NCI-H2029 treated with DMSO at 0.1 percent for 48 hours (cell line): ENCODE data around the gene HRH2.
"Not testable (repeated sequence)": the region's sequence is repeated elsewhere in the genome, so short reads cannot be mapped to it uniquely, and the experiment has no call there.

ENCODE experiments used
- DNase-seq: peaks from one replicate; lab custom pipeline; 2025; lab: John Stamatoyannopoulos, UW

Gene HRH2

DNA sequence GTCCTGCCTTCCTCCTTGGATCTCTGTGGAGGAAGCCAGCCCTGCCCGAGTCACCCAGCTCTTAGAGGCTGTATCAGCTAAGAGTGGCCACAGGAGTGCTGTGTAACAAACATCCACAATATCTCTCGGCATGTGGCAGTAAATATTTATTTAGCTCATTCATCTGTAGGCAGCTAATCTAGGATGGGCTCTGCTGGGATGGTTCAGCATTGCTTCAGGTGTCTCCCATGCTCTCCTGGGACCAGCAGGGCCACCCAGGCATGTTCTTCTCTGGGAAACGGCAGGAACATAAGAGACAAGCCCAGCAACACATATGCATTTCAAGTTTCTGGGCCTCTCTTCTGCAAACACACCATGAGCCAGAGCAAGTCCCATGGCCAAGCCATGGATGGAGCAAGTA is 56.1 kb downstream of the HRH2 start:
- no peak for DNase-seq

GRCh38 chr5:175714479-175715085 is 56.7 kb downstream of the HRH2 start:
- no peak for DNase-seq

- no peak for DNase-seq
These were observed 58.0 kb downstream of the HRH2 start for GRCh38 chr5:175715627-175716522.

- no peak for DNase-seq
These were observed 60.0 kb downstream of the HRH2 start for GRCh38 chr5:175717837-175718236.

GRCh38 chr5:175718401-175719108 is 60.7 kb downstream of the HRH2 start:
- peak; percentile 13 for DNase-seq

DNA sequence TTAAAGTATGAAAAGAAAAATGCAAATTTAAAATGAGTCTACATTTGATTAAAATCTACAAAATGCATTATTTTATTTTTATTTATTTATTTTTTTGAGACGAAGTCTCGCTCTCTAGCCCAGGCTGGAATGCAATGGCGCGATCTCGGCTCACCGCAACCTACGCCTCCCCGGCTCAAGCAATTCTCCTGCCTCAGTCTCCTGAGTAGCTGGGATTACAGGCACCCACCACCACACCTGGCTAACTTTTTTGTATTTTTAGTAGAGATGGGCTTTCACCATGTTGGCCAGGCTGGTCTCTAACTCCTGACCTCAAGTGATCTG is 61.2 kb downstream of the HRH2 start:
- not testable (repeated sequence) for DNase-seq

- DNase-seq: no peak
These were observed 66.7 kb downstream of the HRH2 start for GRCh38 chr5:175724314-175725275.

GRCh38 chr5:175728316-175728715 is 70.4 kb downstream of the HRH2 start:
- DNase-seq: no peak

DNA sequence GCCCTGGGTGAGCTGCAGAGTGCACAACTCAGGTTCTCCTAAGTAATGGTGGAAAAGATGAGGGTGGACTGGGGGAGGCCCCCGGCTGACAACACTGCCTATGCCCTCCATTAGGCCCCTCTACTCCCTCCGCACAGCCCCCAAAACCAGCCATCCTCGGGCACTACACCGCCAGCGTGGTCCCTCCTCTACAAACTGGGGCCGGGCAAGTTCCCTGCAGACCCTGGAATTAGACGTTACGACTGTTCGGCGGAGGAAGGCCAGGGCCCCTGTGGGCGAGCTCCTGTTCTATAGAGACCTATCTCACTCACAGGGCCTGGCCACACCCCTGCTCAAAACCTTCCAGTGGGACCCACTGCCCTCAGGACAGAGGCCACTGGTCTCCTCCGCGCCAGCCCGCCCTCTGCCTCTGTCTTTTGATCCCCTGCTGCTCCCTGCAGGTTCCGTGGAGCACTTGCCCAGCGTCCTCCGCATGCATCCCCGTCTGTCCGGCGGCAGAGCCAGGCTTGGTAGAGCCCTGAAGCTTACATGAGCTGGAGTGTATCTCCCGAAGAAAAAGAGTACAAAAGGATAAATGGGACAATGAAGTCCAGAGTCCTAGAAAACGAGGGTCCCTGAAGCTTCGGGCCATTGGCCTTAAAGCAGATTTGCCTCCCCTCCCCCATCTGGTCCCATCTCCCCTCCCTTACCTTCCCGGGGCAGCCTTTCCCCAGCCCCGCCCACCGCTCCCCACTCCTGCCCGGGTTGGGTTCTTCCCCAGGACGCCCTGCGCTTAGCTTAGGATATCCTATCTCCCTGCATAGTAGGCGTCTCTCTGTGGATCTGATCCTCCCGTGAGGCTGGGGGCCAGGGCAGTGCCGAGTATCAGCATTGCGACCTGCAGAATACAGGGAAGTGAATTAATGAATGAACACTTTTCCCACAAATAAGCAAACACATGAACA is 71.3 kb downstream of the HRH2 start:
- no peak for DNase-seq

DNA sequence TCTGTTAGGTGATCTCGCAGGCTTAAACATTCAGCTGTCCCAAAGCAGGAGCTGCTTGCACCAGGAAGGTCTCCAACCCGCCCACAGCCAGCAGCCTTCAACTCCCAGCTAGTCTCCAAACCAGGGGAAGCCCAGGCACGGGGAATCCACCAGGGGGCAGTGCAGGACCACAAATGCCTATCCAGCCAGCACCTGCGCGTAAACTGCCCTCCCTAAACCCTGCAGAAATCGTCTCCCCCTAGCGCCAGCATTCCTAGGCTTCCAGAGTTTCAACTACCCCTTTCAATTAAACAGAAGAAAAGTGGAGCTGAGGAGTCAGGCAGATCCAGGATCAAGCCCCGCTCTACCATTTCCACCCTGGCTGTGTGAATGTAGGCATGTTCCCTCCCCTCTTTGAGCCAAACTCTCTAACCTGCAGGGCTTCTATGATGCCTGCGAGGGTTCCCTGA is 72.0 kb downstream of the HRH2 start:
- DNase-seq: peak; percentile 87

- DNase-seq: no peak
These were observed 73.3 kb downstream of the HRH2 start for GRCh38 chr5:175731172-175731571.

- no peak for DNase-seq
These were observed 74.0 kb downstream of the HRH2 start for GRCh38 chr5:175731756-175732465.

GRCh38 chr5:175733017-175733416 is 75.1 kb downstream of the HRH2 start:
- no peak for DNase-seq

DNA sequence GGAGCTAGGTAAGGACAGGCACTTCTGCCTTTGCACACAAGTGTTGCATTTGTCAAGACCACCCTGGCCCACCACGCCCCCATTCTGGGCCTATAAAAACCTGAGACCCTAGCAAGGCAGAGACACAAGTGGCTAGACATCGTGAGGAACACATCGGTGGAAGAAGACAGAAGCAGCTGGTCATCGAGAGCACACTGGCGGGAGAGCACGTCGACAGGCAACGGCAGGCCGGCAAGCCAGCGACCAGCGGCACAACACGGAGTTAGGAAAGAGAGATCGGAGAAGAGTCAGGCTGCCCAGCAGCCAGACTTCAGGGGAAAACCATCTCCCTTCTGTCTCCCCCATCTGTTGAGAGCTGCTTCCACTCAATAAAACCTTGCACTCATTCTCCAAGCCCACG is 76.1 kb downstream of the HRH2 start:
- DNase-seq: no peak

- no peak for DNase-seq
These were observed 76.6 kb downstream of the HRH2 start for GRCh38 chr5:175734501-175734900.

- DNase-seq: no peak
These were observed 77.8 kb downstream of the HRH2 start for GRCh38 chr5:175735701-175736100.

DNA sequence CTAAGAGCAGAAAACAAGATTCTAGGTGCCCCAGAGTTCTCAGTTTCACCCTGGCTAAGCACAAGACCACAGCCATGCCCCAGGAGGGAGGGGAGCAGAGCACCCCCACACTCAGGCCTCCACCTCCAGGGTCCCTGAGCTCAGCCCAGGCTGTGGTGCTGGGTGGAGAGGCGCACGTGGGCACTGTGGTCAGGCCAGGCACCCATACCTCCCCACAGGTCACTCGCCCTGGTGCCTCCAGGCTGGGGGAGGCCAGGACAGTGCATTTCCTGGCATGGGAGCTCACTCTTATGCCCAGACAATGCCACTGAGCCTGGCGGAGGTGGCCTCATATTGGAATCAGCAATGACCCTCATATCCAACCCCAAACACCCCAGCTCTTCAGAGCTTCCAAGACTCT is 78.8 kb downstream of the HRH2 start:
- no peak for DNase-seq

GRCh38 chr5:175737481-175737880 is 79.6 kb downstream of the HRH2 start:
- no peak for DNase-seq

GRCh38 chr5:175738126-175738525 is 80.3 kb downstream of the HRH2 start:
- DNase-seq: no peak

DNA sequence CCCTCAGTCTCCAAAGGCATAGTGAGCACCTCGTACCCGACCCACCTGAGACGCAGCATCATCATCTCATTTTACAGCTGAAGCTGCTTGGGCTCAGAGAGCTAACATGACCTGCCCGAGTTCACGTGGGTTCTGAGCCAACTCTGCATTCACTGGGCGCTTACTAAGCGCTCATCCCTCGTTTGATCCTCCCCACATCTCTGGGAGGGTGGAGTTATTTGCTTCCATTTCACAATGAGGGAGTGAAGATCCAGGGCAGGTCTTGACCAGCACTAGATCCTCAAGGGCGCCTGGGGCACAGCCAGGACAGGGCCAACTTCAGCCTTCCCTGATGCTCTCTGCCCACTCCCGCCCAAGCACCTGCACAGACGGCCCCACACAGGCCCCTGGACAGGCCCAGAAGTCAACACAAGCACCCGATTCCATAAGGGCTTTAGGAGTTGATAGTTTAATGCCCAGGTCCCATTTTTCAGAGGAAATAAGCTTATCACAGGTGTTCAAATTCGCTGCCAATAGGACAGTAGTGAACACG is 80.8 kb downstream of the HRH2 start:
- DNase-seq: no peak
